Stimulated activated CD8-positive, alpha-beta memory T cell treated with anti-CD3 and anti-CD28 coated beads, Interleukin-15, amount 100 ng/mL, for 1 hour (primary cell): ENCODE measurements around the gene CYP26B1.

ENCODE experiments used
- DNase-seq: peaks from one replicate; pipeline ENCODE4 v3.0.0-alpha.2; 2020; ENCODE audit warnings: low read depth

The CYP26B1 gene

GRCh38 chr2:72129681-72130340 is 17.9 kb downstream of the CYP26B1 start:
- DNase-seq, result no peak

DNA sequence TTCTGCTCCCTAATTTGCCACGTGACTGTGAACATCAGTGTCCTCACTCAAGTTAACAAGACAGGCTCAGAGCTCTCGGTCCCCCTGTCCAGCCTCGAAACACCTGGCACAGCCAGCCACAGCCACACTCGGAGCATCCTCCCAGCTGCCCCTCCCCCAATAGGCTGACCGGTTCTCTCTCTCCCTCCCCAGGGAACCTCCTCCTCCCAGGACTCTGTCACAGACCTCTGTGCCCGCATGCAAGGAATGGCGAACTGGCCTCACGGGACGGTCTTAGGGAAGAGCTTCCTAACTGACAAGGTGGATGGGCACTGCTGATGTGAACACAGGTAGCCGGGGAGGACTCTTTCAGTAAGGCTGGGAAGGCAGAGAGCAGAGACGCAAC is 18.8 kb downstream of the CYP26B1 start:
- no peak for DNase-seq

DNA sequence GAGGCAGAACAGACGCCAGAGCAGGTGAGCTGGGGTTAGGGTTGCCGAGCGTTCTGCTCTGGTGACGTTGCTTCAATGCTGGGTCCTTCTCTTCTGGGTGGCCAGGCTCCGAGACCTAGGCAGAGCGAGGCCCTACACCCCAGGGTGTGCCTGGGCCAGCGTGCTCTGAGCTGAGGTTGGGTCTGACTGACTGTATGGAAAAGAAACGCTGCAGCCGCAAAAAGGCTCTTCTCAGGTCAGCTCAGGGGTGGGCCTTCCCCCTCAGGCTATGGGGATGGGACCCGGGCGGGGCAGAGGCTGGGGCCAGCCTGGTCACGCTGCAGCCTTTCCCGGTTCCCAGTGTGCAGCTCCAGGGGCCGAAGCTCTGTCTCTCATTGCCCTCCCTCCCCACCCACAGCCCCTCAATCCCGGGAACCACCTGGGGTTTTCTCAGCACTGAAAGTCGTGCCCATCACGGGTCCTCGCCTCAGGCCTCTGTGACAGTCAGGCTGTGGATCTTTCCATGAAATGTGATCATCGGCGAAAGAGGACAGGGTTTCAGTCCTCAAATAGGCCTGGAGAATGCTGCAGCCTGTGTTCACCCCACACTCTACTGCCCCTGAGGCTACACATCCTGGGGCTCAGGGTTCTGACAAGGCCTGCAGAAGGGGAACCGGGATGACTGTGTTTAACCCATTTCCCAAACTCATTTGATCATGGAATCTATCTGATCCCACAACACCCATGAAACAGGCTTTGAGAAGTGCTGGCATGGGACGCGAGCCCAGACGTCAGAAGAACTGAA is 19.4 kb downstream of the CYP26B1 start:
- no peak for DNase-seq

DNA sequence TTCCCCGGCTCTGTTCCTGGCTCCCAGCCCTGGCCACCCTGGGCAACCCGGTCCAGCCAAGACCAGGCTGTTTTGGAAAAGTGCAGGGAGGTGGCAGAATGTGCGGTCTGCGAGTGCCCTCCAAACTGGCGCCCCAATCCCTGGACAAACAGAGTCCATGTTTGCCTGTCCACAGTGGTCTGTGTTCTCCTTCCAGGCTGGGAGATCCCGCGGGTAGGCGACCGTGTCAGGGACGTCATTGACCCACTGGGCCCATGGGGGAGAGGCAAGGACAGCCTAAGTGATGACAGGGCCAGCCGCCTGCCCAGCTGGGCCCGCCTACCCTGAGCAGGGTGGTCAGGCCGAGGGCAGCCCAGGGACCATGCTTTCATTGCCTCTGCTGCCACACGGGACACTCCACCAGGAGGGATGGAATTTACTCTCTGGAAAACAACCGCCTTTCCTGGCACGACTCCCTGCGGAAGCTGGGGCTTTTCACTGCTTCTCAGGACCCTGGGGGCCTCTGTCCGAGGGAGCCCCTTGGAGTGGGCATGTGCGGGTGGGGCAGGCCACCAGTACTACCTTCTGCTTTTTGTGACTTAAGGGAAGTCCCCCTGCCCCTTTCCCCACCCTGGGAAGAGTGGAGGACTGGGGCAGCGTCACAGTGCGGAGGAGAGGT is 20.1 kb downstream of the CYP26B1 start:
- no peak for DNase-seq

DNA sequence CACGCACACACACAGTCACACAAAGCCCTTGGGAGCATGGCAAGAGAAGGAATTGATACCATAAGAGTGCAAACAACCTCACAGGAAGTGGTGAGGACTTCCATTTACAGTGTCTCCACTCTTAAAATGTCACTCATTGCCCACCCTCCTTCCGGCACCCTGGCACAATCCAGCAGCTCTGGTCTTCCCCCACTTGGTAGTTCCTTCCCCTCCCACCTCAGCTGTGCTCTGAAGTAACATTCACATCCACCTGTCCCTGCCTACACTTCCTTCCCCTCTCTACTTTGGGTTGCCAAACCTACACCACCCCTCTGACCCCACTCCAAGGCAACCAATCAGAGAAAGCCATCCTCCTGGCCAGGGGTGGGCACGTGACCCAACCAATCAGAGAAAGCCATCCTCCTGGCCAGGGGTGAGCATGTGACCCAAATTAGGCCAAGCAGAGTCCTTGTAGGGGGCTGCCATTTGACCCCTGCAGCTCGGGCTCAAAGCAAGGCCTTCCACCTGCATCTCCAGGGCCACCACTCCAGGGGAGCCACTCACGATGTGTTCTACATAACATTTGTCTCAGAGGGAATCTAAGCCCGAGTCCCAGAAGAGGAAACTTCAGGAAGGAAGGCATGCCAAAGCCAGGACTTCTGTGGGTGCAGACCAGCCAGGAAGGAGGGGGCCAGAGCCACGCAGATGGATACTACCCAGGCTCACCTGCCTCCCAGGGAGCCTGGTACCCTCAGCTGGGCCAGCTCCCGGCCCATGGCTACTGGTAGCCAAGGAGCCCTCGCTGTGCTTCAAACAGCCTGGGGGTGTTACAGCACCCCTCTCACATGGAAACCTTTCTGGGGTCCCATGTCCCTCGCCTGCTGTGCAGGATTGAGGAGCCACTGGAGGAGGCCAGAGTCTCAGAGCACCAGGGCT is 21.2 kb downstream of the CYP26B1 start:
- DNase-seq, result no peak

DNA sequence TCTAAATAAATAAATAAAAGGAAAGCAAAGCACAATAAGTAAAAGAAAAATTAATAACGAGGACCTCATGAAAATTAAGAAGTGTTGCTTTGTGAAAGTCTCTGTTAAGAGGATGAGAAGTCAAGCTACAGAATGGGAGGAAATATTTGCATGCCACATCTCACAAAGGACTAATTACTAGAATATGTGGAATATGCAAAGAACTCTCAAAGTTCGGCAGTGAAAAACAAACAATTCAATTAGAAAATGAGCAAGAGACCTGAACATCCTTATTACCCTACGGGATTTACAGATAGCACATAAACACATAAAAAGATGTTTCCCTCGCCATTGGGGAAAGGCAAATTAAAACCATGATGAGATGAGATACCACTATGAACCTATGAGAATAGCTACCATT is 23.3 kb downstream of the CYP26B1 start:
- DNase-seq, result no peak

DNA sequence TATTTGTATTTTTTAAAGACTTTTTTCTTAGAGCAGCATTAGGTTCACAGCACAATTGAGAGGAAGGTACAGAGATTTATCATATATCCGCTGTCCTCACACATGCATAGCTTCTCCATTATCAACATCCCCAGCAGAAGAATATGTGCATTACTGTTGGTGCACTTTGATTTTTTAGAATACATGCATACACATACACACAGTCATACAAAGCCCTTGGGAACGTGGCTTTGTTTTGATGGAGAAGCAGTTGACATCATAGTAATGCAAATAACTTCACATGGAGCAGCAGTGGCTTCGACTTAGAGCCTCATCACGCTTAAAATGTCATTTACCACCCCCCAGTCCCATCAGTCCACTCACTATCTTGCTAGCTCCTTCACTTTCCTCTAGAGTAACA is 26.5 kb downstream of the CYP26B1 start:
- DNase-seq, result no peak

DNA sequence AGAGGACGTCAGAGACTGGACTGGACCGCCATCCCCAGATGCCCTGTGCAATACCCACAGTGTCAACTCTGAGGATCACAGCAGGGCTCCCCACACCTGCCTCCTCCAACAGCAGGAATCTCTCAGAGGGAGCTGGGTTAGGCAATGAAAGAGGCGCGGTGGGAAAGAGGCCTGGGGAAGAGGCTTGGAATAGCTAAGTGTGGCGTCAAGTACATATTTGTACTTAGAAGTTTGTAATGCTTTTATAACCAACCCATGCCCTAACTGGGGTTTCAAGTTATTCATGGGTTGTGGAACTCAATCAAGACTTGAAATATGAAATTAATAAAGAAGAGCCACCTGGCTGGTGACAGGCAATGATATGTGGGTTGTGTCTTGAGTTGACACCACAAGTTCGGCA is 28.7 kb downstream of the CYP26B1 start:
- DNase-seq, result no peak

DNA sequence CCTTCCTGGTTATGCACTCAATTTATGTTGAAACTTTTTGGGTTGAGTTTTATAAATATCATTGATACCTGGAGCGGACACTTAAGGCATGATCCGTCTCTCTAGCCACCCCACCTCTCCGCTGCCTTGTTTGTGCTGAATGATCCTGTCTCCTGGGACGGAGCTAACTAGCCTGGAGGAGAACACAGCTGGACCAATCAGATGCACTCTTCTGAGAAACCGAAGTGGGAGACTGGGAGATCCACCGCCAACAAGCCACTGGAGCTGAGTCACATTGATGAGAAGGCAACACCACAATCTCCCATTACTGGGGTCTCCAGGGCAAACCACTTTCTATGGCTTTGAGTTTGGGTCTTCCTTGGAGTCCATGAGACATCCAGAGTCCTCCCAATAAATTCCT is 29.3 kb downstream of the CYP26B1 start:
- DNase-seq, result no peak

GRCh38 chr2:72117718-72118117 is 29.9 kb downstream of the CYP26B1 start:
- no peak for DNase-seq

GRCh38 chr2:72117029-72117428 is 30.6 kb downstream of the CYP26B1 start:
- DNase-seq, result no peak

DNA sequence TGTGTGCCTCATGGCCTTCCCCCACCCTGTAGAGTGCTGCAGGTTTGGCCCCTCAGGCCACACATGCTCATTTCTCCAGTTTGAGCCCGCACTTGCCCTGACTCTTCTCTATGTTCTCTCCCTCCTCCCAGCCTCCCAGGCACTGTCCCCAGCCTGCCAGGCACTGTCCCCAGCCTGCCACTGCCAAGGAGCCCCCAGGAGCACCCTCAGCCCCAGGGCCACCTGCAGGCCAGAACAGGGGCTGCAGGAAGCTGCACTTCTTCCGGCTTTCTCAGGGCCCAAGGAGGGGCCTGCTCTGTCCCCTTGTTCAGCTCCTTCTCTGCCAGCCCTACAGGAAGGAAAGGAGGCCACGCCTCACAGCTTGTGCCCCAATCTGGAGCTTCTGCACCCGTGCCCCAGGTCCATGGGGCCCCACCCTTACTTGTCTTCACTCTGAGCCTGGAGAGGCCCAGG is 31.6 kb downstream of the CYP26B1 start:
- DNase-seq, result no peak

GRCh38 chr2:72115110-72116080 is 32.3 kb downstream of the CYP26B1 start:
- no peak for DNase-seq

DNA sequence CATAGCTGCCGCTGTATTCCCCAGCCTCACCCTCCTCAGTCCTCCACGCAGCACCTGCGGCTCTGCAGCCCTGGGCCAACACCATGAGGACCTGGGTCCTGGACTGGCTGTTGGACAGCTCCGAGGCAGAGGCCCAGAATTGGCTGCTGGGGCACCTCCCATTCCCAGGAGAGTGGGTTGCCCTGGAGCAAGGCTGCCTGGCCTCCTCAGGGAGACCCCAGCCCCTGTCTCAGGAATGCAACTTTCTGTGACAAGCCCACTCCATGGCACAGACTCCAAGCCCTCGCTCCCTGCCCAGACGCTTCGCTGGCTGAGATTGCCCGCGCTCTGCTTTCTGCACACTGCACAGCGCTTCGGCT is 33.0 kb downstream of the CYP26B1 start:
- no peak for DNase-seq

GRCh38 chr2:72113847-72114692 is 33.6 kb downstream of the CYP26B1 start:
- DNase-seq, result no peak

GRCh38 chr2:72112981-72113846 is 34.4 kb downstream of the CYP26B1 start:
- DNase-seq, result no peak

DNA sequence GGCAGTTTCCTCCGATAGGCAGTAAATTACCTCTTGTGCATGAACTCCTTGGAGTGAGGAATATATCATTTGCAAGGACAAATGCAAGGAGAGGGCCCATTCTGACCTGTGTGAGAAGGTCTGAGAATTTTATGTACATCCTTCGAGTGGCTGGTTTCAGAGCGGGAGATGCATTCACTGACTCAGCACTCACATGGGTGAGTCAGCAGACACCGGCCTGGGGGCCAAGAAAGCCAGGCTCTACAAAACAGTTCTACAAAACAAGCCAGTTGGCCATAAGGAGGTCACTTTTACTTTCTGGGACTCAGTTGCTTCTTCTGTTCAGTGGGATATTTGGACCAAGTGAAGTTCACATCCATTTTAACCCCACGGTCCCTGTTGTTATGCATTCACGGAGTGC is 35.3 kb downstream of the CYP26B1 start:
- no peak for DNase-seq

DNA sequence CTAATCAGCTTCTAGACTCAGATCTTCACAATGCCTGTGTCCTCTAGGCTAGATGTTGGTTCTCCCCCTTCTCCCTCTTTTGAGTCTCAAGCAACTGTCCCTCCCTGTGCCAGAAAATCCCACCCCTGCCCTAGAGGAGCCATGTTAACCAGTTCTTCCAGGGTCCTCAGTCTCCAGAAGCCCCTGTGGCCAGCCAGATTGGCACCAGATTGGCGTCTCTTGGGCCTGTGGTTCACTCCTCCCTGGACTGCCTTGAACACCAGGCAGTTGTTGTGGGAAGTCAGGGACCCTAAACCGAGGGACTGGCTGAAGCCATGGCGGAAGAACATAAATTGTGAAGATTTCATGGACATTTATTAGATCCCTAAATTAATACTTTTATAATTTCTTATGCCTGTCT is 36.6 kb downstream of the CYP26B1 start:
- DNase-seq, result no peak

- no peak for DNase-seq
Measured at GRCh38 chr2:72109904-72110303, 37.8 kb downstream of the CYP26B1 start.
